NB4 (cell line): ENCODE results near the gene PNMA6F.

ENCODE experiments used
- POLR2A ChIP-seq: IDR thresholded peaks from 2 replicates; pipeline ENCODE4 v1.6.1; 2011; ENCODE audit warnings: mild to moderate bottlenecking; ENCODE audit not compliant: insufficient read length; ENCODE audit errors: extremely low read depth
- TF ChIP-seq, protein P1 (sequence below): IDR thresholded peaks from one replicate; pipeline ENCODE4 v1.5.1; 2012; ENCODE audit warnings: low read depth, low read length

DNA sequence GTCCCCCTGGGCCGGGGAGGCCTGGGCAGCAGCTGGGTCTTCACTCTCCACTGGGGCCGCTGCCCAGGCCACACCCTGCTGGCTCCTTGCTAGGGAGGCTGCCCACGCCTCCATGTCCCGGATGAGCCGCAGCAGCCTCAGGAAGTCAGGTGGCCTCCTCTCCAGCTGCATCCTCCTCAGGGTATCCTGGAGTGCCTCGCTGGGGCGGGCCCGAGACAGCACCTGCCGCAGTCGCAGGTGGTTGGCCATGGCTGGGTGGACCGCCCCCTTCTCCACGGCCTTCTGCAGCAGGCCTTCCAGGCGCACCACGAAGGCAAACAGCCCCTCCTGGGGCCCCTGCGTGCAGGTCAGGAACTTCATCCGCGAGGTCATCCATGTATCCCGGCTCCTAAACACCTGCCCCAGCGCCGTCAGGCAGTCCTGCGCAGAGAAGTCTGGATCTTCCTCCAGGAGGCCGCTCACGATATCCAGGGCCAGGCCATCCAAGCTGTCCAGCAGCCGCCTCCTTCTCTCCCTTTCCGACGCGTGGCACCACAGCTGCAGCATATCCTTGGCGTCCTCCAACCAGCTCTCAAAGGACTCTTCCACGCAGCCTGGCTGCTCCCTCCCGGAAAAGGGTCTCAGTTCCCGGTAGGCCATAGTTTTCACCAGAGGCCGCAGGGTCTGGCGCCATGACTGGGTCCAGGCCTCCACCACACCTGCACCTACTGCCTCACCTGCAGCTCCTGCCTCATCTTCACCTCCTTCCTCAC is 2.1 kb downstream of the PNMA6F start:
- TF ChIP-seq, protein P1, sequence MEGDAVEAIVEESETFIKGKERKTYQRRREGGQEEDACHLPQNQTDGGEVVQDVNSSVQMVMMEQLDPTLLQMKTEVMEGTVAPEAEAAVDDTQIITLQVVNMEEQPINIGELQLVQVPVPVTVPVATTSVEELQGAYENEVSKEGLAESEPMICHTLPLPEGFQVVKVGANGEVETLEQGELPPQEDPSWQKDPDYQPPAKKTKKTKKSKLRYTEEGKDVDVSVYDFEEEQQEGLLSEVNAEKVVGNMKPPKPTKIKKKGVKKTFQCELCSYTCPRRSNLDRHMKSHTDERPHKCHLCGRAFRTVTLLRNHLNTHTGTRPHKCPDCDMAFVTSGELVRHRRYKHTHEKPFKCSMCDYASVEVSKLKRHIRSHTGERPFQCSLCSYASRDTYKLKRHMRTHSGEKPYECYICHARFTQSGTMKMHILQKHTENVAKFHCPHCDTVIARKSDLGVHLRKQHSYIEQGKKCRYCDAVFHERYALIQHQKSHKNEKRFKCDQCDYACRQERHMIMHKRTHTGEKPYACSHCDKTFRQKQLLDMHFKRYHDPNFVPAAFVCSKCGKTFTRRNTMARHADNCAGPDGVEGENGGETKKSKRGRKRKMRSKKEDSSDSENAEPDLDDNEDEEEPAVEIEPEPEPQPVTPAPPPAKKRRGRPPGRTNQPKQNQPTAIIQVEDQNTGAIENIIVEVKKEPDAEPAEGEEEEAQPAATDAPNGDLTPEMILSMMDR: no peak
- no peak for TF ChIP-seq POLR2A
